Endothelial cell (in vitro differentiated cells): ENCODE data around the gene KCNMA1. TPM values are rescaled to one million over a fixed set of nuclear protein-coding genes. Genes with fewer than 3 reads are reported as not detected.

Source experiments
- DNase-seq: peaks from one replicate; pipeline ENCODE4 v3.0.0; 2021; ENCODE audit warnings: low spot score
- H3K27ac Mint-ChIP-seq: one replicate; pipeline ENCODE4 v1.8.0; 2021; ENCODE audit warnings: mixed read lengths, inconsistent platforms; ENCODE audit not compliant: unreplicated experiment
- H3K27me3 Mint-ChIP-seq: one replicate; pipeline ENCODE4 v1.8.0; 2021; ENCODE audit warnings: mild to moderate bottlenecking, moderate library complexity, mixed read lengths, inconsistent platforms; ENCODE audit not compliant: unreplicated experiment
- H3K36me3 Mint-ChIP-seq: one replicate; pipeline ENCODE4 v1.8.0; 2021; ENCODE audit warnings: mild to moderate bottlenecking, low read depth, mixed read lengths, inconsistent platforms; ENCODE audit not compliant: unreplicated experiment
- H3K4me1 Mint-ChIP-seq: one replicate; pipeline ENCODE4 v1.8.0; 2021; ENCODE audit warnings: mild to moderate bottlenecking, mixed read lengths, inconsistent platforms; ENCODE audit not compliant: unreplicated experiment
- H3K4me3 Mint-ChIP-seq: one replicate; pipeline ENCODE4 v1.8.0; 2021; ENCODE audit warnings: mild to moderate bottlenecking, mixed read lengths, inconsistent platforms; ENCODE audit not compliant: unreplicated experiment
- H3K9me3 Mint-ChIP-seq: one replicate; pipeline ENCODE4 v1.8.0; 2021; ENCODE audit warnings: mixed read lengths, inconsistent platforms; ENCODE audit not compliant: unreplicated experiment
- total RNA-seq: library from RNA; stranded (reverse); fragmentation: NEBNext Ultra II Directional; extraction: Animal tissue kit (Norgen Biotek cat#: 25700); gene quantifications from one replicate; pipeline ENCODE4 v1.2.1, GENCODE V29; 2021; ENCODE audit not compliant: unreplicated experiment
- TF ChIP-seq, protein P1 (sequence below): fragments of 200-600 bp; sonication (generic); IDR thresholded peaks from one replicate; pipeline ENCODE4 v1.5.0; 2021; ENCODE audit warnings: antibody characterized with exemption; ENCODE audit not compliant: unreplicated experiment

Gene KCNMA1
- total RNA-seq, 1 donor from 2014 or later, result 5.1 TPM

GRCh38 chr10:77492368-77492994, 145.1 kb downstream of the KCNMA1 start:
- Mint-ChIP-seq H3K4me3 (no peak overlapping the region), H3K36me3 (no peaks in the 10 kb centered on the region), H3K9me3 (no peaks in the 10 kb centered on the region), H3K27me3 (peaks cover 3% of the 10 kb centered on the region), H3K4me1 (peaks cover 4% of the 10 kb centered on the region), H3K27ac (no peak overlapping the region)
- TF ChIP-seq, protein P1, sequence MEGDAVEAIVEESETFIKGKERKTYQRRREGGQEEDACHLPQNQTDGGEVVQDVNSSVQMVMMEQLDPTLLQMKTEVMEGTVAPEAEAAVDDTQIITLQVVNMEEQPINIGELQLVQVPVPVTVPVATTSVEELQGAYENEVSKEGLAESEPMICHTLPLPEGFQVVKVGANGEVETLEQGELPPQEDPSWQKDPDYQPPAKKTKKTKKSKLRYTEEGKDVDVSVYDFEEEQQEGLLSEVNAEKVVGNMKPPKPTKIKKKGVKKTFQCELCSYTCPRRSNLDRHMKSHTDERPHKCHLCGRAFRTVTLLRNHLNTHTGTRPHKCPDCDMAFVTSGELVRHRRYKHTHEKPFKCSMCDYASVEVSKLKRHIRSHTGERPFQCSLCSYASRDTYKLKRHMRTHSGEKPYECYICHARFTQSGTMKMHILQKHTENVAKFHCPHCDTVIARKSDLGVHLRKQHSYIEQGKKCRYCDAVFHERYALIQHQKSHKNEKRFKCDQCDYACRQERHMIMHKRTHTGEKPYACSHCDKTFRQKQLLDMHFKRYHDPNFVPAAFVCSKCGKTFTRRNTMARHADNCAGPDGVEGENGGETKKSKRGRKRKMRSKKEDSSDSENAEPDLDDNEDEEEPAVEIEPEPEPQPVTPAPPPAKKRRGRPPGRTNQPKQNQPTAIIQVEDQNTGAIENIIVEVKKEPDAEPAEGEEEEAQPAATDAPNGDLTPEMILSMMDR, result no peak
- no peak for DNase-seq

- TF ChIP-seq, protein P1, result no peak
- H3K27me3 Mint-ChIP-seq, result peaks cover 1% of the 10 kb centered on the region
- H3K4me3 Mint-ChIP-seq, result no peak overlapping the region
- H3K4me1 Mint-ChIP-seq, result no peaks in the 10 kb centered on the region
- no peaks in the 10 kb centered on the region for H3K9me3 Mint-ChIP-seq
- DNase-seq, result no peak
- H3K27ac Mint-ChIP-seq, result no peak overlapping the region
- H3K36me3 Mint-ChIP-seq, result no peaks in the 10 kb centered on the region
These were observed 146.9 kb downstream of the KCNMA1 start for GRCh38 chr10:77490534-77491314.

DNA sequence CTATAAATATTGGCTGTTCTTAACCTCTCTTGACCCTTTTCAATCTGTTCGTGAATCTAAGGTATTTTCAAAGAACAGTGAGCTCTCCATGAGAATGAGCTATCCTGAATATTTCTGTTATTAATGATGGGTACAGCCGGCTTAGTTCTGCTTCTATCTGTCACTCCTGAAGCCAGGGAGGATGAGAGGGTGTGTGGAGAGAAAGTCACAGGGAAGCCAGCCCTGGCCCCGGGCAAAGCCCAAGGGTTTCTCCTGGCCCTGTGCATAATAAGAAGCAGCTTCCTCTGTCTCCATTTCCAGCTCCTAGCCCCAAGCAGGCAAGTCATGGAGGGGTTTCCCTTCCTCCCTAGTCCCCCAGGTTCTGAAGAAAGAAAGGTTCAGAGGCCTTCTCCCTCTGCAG, 151.1 kb downstream of the KCNMA1 start:
- no peaks in the 10 kb centered on the region for H3K36me3 Mint-ChIP-seq
- TF ChIP-seq, protein P1, result no peak
- H3K9me3 Mint-ChIP-seq, result no peaks in the 10 kb centered on the region
- no peak for DNase-seq
- no peak overlapping the region for H3K4me3 Mint-ChIP-seq
- H3K4me1 Mint-ChIP-seq, result no peaks in the 10 kb centered on the region
- H3K27me3 Mint-ChIP-seq, result peaks cover 1% of the 10 kb centered on the region
- H3K27ac Mint-ChIP-seq, result no peak overlapping the region

GRCh38 chr10:77485847-77486246, 151.8 kb downstream of the KCNMA1 start:
- Mint-ChIP-seq H3K27ac (no peak overlapping the region), H3K4me3 (no peak overlapping the region), H3K9me3 (no peaks in the 10 kb centered on the region), H3K27me3 (no peaks in the 10 kb centered on the region), H3K4me1 (no peaks in the 10 kb centered on the region), H3K36me3 (no peaks in the 10 kb centered on the region)
- no peak for DNase-seq
- TF ChIP-seq, protein P1, result no peak

- Mint-ChIP-seq H3K27me3 (no peaks in the 10 kb centered on the region), H3K4me1 (peaks cover 3% of the 10 kb centered on the region), H3K4me3 (no peak overlapping the region), H3K36me3 (no peaks in the 10 kb centered on the region), H3K27ac (no peak overlapping the region), H3K9me3 (no peaks in the 10 kb centered on the region)
- TF ChIP-seq, protein P1, result no peak
- no peak for DNase-seq
These were observed 155.5 kb downstream of the KCNMA1 start for GRCh38 chr10:77482072-77482471.
